A673 (cell line): ENCODE measurements around the gene ATP2A3. TPM values are rescaled to one million over a fixed set of nuclear protein-coding genes. Genes with fewer than 3 reads are reported as not detected.

Experiments used
- BruUV-seq: library from RNA; stranded (reverse); fragments of 400-500 nt; replicated peaks from 2 replicates; lab custom pipeline; 2021; lab: Mats Ljungman, UMichigan
- CTCF ChIA-PET: fragments of 300-600 bp; sonication (Branson Sonifier 250); formaldehyde crosslinking; loops from one replicate; lab custom pipeline; 2022; ENCODE audit warnings: antibody characterized with exemption; lab: Charles Lee
- POLR2A ChIA-PET: fragments of 300-600 bp; sonication (Branson Sonifier 250); formaldehyde crosslinking; loops from one replicate; lab custom pipeline; 2022; ENCODE audit warnings: antibody characterized with exemption; ENCODE audit not compliant: low non-redundant PET; lab: Charles Lee
- DNase-seq: peaks from one replicate; pipeline ENCODE4 v3.0.0-alpha.2; 2015; ENCODE audit warnings: low spot score
- H3K27ac ChIP-seq: fragments of 200-600 bp; sonication (generic); 2 replicates; pipeline ENCODE4 v1.5.1; 2016; ENCODE audit warnings: mixed run types, low read depth, mild to moderate bottlenecking, mixed read lengths, antibody characterized with exemption, low read length; ENCODE audit not compliant: poor library complexity, severe bottlenecking
- H3K27me3 ChIP-seq: fragments of 200-600 bp; sonication (generic); replicated peaks from 2 replicates; pipeline ENCODE4 v1.6.1; 2017; ENCODE audit warnings: mixed run types, low read depth, mild to moderate bottlenecking, mixed read lengths, antibody characterized with exemption, low read length; ENCODE audit not compliant: insufficient read depth, poor library complexity
- H3K36me3 ChIP-seq: fragments of 200-600 bp; sonication (generic); 2 replicates; pipeline ENCODE4 v1.6.1; 2016; ENCODE audit warnings: mixed run types, mild to moderate bottlenecking, mixed read lengths, antibody characterized with exemption, low read length; ENCODE audit not compliant: insufficient read depth, poor library complexity, severe bottlenecking
- H3K4me1 ChIP-seq: fragments of 200-600 bp; sonication (generic); 2 replicates; pipeline ENCODE4 v1.6.1; 2017; ENCODE audit warnings: mixed run types, mild to moderate bottlenecking, mixed read lengths, antibody characterized with exemption, low read length; ENCODE audit not compliant: insufficient read depth, poor library complexity, severe bottlenecking
- H3K4me3 ChIP-seq: fragments of 200-600 bp; sonication (generic); 2 replicates; pipeline ENCODE4 v1.5.1; 2016; ENCODE audit warnings: low read depth, mixed run types, mild to moderate bottlenecking, mixed read lengths, low read length; ENCODE audit not compliant: poor library complexity, severe bottlenecking
- H3K9me3 ChIP-seq: fragments of 200-600 bp; sonication (generic); 2 replicates; pipeline ENCODE4 v1.6.1; 2016; ENCODE audit warnings: mixed run types, low read depth, mild to moderate bottlenecking, mixed read lengths, antibody characterized with exemption, low read length; ENCODE audit not compliant: poor library complexity, severe bottlenecking
- CTCF ChIP-seq: fragments of 300-800, 200-600 bp; sonication (generic); conservative IDR thresholded peaks from 2 replicates; pipeline ENCODE4 v1.5.1; 2017; ENCODE audit warnings: low read depth, mild to moderate bottlenecking, antibody characterized with exemption, low read length, moderate library complexity, mixed read lengths
- EZH2 ChIP-seq: fragments of 200-600 bp; sonication (generic); IDR thresholded peaks from 2 replicates; pipeline ENCODE4 v1.6.1; 2017; ENCODE audit warnings: borderline replicate concordance, low read depth, mild to moderate bottlenecking, mixed read lengths, antibody characterized with exemption, low read length; ENCODE audit not compliant: poor library complexity, severe bottlenecking
- intact Hi-C: fragments of 100-400 bp; cut with micrococcal nuclease; formaldehyde crosslinking; loops from one replicate; pipeline ENCODE4 v1.10.0; 2022; ENCODE audit not compliant: unreplicated experiment
- total RNA-seq: library from RNA; stranded (reverse); gene quantifications from 2 replicates; pipeline ENCODE4 v1.2.3, GENCODE V29; 2021

The ATP2A3 gene
- total RNA-seq, 1 experiment from 2014 or later: 0.17 TPM

- CTCF ChIA-PET: no interaction called here
- no peaks in the 10 kb centered on the region for H3K4me1 ChIP-seq
- intact Hi-C loops: no loop called here
Observed at GRCh38 chr17:3974980-3975379, 10.7 kb upstream of the ATP2A3 start.

GRCh38 chr17:3974138-3974687 is 10.0 kb upstream of the ATP2A3 start:
- H3K4me1 ChIP-seq: no peaks in the 10 kb centered on the region
- no peaks in the 10 kb centered on the region for H3K27me3 ChIP-seq
- ChIA-PET CTCF (no interaction called here), POLR2A (no interaction called here)
- BruUV-seq: no TSS peak
- no peak overlapping the region for H3K4me3 ChIP-seq
- TF ChIP-seq CTCF (no peak), EZH2 (no peak)
- intact Hi-C loops: no loop called here
- peaks cover 7% of the 10 kb centered on the region for H3K9me3 ChIP-seq
- H3K27ac ChIP-seq: no peak overlapping the region
- DNase-seq: no peak
- no peaks in the 10 kb centered on the region for H3K36me3 ChIP-seq

More at GRCh38 chr17:3974980-3975379, 10.7 kb upstream of the ATP2A3 start:
- Histone ChIP-seq H3K9me3 (peaks cover 7% of the 10 kb centered on the region), H3K36me3 (no peaks in the 10 kb centered on the region), H3K27me3 (no peaks in the 10 kb centered on the region), H3K27ac (no peak overlapping the region), H3K4me3 (no peak overlapping the region)
- no peak for DNase-seq
- no TSS peak for BruUV-seq
- TF ChIP-seq CTCF: no peak
- no peak for TF ChIP-seq EZH2
- POLR2A ChIA-PET: no interaction called here

GRCh38 chr17:3973495-3974137 is 9.4 kb upstream of the ATP2A3 start:
- no TSS peak for BruUV-seq
- CTCF ChIA-PET: no interaction called here
- no peak overlapping the region for H3K4me3 ChIP-seq

More at GRCh38 chr17:3973495-3974137, 9.4 kb upstream of the ATP2A3 start:
- H3K36me3 ChIP-seq: no peaks in the 10 kb centered on the region
- intact Hi-C loops: no loop called here
- POLR2A ChIA-PET: no interaction called here
- no peaks in the 10 kb centered on the region for H3K4me1 ChIP-seq
- H3K27me3 ChIP-seq: no peaks in the 10 kb centered on the region
- no peak overlapping the region for H3K27ac ChIP-seq
- peaks cover 7% of the 10 kb centered on the region for H3K9me3 ChIP-seq
- no peak for DNase-seq
- no peak for TF ChIP-seq EZH2
- TF ChIP-seq CTCF: no peak
